ENCODE measurements around the gene ENOPH1.
"Not testable (repeated sequence)": the region's sequence is repeated elsewhere in the genome, so short reads cannot be mapped to it uniquely, and the experiment has no call there.

The ENOPH1 gene

GRCh38 chr4:82428969-82429727 is 1.2 kb upstream of the ENOPH1 start:
- DNase-seq (ENCODE audit: low spot score): peak; percentile 90

GRCh38 chr4:82429728-82430192 is 630 bp upstream of the ENOPH1 start:
- DNase-seq (ENCODE audit: low spot score): peak; percentile 48

DNA sequence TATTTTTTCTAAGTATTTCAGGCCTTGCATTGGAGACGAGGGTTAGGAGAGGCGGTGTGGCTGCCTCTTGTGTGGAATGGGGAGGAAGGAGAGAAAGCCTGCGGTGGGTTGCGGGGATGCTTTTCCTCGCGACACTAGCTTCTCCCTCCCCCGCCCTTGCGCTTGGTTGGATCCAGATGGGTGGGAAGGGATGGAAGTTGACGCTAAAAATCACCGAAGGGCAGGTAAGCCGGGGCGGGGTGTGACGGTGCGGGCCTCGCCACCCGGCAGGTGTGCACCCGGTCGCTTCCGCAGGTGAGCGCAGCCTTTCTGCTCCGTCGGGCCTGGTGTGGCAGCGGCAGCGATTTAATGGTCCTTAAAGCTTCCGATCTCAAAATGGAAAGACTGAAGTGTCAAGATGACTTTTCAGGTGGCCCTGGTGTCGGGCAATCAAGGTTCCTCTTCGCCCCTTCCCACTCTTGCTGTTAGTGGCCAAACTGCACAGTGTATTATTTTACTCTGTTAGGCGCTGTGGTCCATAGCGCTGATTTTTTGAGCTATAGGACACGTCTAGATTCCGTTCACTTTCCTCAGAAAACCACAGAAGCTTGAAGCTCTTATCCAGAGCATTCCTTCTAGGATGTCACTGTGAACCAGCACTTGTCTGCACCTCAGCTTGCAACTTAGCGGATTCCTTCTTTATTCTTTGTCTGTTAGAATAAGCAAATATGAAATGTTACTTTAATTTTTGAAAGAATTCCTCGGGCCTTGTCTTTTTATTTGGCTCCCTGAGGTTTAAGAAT is 765 bp downstream of the ENOPH1 start:
- no peak for DNase-seq (ENCODE audit: low spot score)

DNA sequence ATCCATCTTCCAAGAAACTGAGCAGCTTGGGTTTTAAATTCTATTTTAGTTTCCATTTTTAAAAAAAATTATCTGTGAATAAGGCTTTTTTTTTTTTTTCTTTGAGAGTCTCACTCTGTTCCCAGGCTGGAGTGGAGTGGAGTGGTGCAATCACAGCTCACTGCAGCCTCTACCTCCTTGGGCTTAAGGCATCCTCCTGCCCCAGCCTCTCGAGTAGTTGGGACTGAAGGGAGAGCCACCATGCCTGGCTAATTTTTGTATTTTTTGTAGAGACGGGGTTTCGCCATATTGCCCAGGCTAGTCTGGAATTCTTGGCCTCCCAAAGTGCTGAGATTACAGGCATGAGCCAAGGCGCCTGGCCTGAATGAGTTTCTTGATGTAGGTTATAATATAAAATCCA is 1.4 kb downstream of the ENOPH1 start:
- DNase-seq (ENCODE audit: low spot score): no peak

GRCh38 chr4:82432596-82432995 is 2.2 kb downstream of the ENOPH1 start:
- no peak for DNase-seq (ENCODE audit: low spot score)

- DNase-seq (ENCODE audit: low spot score): no peak
These were observed 3.4 kb downstream of the ENOPH1 start for GRCh38 chr4:82433791-82434190.

- no peak for DNase-seq (ENCODE audit: low spot score)
These were observed 4.6 kb downstream of the ENOPH1 start for GRCh38 chr4:82434949-82435348.

GRCh38 chr4:82436130-82436529 is 5.7 kb downstream of the ENOPH1 start:
- DNase-seq (ENCODE audit: low spot score): no peak

DNA sequence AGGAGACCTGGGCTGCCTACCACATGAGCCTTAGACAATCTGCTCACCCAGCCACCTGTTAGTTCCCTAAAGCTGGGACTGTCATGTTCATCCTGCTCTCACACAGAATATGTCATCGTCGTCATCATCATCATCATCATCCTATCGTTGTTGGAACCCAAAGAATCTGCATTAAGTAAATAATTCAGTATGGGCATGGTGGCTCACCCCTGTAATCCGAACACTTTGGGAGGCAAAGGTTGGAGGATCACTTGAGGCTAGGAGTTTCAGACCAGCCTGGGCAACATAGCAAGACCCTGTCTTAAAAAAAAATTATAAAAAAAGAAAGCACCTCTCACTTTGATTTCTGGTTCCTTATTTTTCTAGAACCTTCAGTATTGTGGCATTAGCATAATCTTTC is 6.4 kb downstream of the ENOPH1 start:
- DNase-seq (ENCODE audit: low spot score): no peak

DNA sequence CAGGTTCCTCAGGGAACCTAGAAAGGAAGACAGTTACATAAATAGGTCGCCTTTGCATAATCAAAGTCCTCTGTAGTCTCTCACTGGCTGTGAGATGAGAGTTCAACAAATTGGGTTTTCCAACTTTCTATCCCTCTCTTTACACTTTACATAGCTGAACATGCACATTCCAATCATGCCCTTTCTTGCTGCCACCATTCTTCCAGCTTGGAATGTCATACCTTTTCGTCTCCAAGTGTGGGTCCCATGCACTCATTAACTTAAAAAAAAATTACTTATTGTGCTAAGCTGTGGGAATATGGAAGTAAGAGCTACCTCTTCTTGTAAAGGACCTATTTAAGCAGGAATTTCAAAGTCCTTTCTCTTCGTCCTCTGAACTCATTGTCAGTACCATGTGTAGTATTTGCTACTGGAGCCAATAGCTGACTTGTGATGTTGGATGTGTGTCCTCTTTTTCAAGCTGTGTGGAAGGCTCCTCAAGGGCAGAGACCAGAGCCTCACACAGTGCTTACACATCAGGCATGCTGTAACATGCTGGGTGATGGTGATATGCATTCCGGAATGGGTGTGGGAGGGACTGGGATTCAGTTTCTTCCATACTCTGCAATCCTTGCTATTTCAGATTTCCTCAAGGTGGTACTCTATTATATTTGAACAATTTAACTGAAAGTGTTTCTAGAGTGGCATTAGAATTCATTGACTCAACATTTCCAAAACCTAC is 7.1 kb downstream of the ENOPH1 start:
- no peak for DNase-seq (ENCODE audit: low spot score)

DNA sequence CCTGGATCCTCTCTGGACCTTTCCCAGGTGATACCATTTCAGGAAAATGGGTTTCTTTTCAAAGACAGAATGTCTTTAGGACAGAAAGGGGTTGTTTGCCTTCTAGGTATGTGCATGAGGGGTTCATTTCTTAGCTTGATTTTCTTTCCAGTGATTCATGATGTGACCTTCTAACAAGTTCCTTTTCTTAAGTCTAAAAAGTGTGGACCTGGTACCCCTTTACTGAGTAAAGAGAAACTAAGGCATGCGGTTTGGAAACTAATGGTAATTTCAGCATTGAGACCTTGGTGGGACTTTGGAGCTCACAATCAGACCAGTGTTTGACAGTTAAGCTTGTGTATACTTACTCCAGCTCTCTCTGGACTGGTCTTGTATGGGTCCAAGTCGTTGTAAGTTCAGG is 8.7 kb downstream of the ENOPH1 start:
- no peak for DNase-seq (ENCODE audit: low spot score)

- DNase-seq (ENCODE audit: low spot score): no peak
These were observed 17.5 kb downstream of the ENOPH1 start for GRCh38 chr4:82447886-82448285.

DNA sequence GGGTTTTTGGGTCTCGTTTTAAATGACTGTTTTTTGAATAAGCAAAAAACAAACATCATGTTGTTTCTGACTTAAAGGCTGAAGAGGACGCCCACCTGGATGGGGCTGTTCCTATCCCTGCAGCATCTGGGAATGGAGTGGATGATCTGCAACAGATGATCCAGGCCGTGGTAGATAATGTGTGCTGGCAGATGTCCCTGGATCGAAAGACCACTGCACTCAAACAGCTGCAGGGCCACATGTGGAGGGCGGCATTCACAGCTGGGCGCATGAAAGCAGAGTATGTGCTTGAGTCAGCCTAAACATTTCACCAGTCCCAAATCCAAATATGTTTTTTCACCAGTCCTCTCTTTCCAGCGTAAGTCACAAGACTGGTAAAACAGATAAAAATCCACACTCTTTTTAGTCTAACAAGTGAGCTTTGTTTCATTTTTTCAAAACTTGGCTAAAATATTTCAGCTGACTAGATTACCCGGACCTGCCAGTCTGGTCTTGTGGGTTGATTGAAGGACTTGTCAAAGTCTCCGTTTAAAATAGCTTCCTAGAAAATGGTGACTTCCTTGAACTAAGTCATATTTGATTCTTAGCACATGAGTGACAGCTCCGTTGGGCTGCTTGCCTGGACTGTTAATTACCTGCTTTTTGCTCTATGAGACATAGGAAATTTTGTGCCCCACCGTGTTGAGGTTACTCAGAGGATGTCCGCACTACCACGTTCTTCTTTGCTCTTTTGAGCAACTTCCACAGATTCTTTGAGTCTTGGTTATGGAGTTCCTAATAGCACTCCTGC is 20.8 kb downstream of the ENOPH1 start:
- no peak for DNase-seq (ENCODE audit: low spot score)

- no peak for DNase-seq (ENCODE audit: low spot score)
These were observed 21.6 kb downstream of the ENOPH1 start for GRCh38 chr4:82452026-82452425.

DNA sequence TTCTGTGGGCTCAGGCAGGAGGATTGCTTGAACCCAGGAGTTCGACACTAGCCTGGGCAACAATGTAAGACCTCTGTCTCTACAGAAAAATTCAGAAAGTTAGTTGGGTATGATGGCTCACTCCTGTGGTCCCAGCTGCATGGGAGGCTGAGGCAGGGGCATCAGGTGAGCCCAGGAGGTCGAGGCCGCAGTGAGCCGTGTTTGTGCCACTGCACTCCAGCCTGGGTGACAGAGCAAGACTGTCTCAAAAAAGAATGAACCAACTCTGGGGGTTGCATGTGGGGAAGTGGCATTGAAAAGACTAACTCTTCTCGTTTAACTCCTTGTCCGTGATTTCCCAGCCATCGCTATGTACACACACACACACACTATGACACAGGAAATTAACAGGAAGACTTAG is 26.9 kb downstream of the ENOPH1 start:
- DNase-seq (ENCODE audit: low spot score): peak; percentile 32

DNA sequence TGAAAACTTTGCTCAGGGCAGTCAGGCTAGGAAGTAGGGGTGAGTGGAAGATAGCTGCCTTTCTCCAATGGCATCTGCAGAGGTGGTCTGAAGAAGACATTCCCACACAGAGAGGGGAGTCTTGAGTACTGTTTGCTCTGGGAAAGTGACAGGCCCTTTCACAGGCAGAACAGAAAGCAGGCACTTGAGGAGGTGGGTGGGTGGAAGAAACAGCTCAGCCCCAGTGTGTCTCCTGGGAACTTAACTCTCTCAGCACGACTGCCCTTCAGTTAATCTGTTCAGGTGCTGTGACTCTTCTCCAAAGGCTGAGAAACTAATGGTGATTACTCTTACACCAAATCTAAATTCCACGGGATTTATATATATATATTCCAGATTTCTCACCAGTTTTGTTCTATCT is 28.3 kb downstream of the ENOPH1 start:
- no peak for DNase-seq (ENCODE audit: low spot score)

GRCh38 chr4:82461710-82462109 is 31.3 kb downstream of the ENOPH1 start:
- DNase-seq (ENCODE audit: low spot score): no peak

- peak; percentile 68 for DNase-seq (ENCODE audit: low spot score)
These were observed 32.0 kb downstream of the ENOPH1 start for GRCh38 chr4:82462415-82462831.

DNA sequence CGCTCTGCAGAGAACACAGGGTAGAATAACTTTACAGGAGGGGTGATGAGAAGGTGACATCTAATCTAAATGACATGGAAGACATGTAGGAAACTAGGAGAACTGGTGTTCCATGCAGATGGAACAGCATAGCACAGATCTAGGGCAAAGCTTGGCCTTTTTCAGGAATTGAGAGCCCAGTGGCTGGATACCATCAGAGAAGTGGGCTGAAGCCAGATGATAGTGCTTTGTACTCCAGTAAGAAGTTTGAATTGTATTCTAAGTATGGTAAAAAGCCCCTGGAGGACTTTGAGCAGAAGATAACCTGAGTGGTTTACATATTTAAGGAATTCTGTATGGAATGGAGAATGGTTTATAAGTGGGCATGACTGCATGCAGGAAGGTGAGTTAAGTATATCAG is 32.8 kb downstream of the ENOPH1 start:
- no peak for DNase-seq (ENCODE audit: low spot score)

- no peak for DNase-seq (ENCODE audit: low spot score)
These were observed 37.1 kb downstream of the ENOPH1 start for GRCh38 chr4:82467471-82467870.

GRCh38 chr4:82469791-82470345 is 39.5 kb downstream of the ENOPH1 start:
- DNase-seq (ENCODE audit: low spot score): peak; percentile 43

DNA sequence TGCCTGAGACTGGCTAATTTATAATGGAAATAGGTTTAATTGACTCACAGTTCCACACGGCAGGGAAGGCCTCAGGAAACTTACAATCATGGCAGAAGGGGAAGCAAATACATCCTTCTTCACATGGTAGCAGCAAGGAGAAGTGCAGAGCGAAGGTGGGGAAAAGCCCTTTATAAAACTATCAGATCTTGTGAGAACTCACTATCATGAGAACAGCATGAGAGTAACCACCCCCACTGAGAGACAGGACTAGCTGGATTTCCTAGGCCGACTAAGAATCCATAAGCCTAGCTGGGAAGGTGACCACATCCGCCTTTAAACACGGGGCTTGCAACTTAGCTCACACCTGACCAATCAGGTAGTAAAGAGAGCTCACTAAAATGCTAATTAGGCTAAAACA is 42.7 kb downstream of the ENOPH1 start:
- not testable (repeated sequence) for DNase-seq (ENCODE audit: low spot score)

Data from kidney capillary endothelial cell (primary cell).